ENCODE measurements around the gene EPB41L4A.

DNA sequence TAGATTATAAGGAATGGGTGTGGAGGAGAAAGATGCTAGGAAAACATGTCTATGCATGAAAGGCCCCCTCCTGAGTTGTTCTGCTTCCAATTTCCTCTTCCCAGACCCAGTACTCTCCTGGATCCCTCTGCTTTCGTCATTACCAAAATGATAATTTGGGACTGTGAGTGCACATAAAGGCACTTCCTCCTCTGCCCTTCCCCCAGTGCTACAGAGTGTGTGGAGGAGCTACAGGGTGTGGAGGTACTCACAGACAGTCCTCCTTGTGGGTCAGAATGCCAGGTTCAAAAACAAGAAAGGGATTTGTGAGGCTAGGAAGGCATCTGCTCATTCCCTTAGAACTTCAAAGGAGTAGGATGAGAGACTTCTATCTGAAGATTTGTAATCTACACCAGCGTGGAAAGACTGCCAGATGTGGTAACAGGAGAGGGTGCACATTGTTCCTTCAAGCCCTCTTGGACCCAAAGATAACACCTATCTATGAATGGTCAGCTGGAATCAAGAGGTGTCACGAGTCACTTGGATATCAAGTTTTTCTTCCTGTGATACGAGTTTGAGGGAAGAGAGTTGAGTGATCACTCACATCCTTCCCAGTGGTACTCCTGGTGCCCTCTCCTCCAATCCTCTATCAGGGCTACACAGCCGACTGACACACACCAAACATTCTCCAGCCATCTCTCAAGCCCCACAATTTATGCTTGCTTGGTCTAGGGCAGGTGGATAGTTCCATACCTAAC lies 201.1 kb downstream of the EPB41L4A start:
- TF ChIP-seq, protein P1, sequence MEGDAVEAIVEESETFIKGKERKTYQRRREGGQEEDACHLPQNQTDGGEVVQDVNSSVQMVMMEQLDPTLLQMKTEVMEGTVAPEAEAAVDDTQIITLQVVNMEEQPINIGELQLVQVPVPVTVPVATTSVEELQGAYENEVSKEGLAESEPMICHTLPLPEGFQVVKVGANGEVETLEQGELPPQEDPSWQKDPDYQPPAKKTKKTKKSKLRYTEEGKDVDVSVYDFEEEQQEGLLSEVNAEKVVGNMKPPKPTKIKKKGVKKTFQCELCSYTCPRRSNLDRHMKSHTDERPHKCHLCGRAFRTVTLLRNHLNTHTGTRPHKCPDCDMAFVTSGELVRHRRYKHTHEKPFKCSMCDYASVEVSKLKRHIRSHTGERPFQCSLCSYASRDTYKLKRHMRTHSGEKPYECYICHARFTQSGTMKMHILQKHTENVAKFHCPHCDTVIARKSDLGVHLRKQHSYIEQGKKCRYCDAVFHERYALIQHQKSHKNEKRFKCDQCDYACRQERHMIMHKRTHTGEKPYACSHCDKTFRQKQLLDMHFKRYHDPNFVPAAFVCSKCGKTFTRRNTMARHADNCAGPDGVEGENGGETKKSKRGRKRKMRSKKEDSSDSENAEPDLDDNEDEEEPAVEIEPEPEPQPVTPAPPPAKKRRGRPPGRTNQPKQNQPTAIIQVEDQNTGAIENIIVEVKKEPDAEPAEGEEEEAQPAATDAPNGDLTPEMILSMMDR (conservative IDR thresholded peaks at IDR 0.05): no peak
- no peak for TF ChIP-seq ZFX (IDR thresholded peaks at IDR 0.05)

Measured in C4-2B (cell line).